Effector memory CD4-positive, alpha-beta T cell (primary cell): Measurements from ENCODE around the gene NUFIP2.

ENCODE experiments used
- DNase-seq, 3 donors: peaks; one replicate each; pipeline ENCODE4 v3.0.0-alpha.2; 2020
- H3K27ac ChIP-seq: 2 replicates; pipeline ENCODE4 v1.7.0; 2013; ENCODE audit warnings: mild to moderate bottlenecking, low read length, moderate library complexity; ENCODE audit not compliant: insufficient read depth, poor library complexity, severe bottlenecking
- H3K27me3 ChIP-seq: replicated peaks from 2 replicates; pipeline ENCODE4 v1.7.0; 2013; ENCODE audit warnings: mild to moderate bottlenecking, low read length; ENCODE audit not compliant: insufficient read depth, control insufficient read depth, poor library complexity, severe bottlenecking
- H3K36me3 ChIP-seq: 2 replicates; pipeline ENCODE4 v1.7.0; 2013; ENCODE audit warnings: mild to moderate bottlenecking, low read length, moderate library complexity; ENCODE audit not compliant: control insufficient read depth, insufficient read depth
- H3K4me1 ChIP-seq: 2 replicates; pipeline ENCODE4 v1.7.0; 2013; ENCODE audit warnings: low read length, mild to moderate bottlenecking; ENCODE audit not compliant: control insufficient read depth, insufficient read depth, poor library complexity, severe bottlenecking
- H3K4me3 ChIP-seq: 2 replicates; pipeline ENCODE4 v1.7.0; 2013; ENCODE audit warnings: low read length, low read depth, mild to moderate bottlenecking; ENCODE audit not compliant: insufficient read depth, poor library complexity, severe bottlenecking
- H3K9me3 ChIP-seq: 2 replicates; pipeline ENCODE4 v1.7.0; 2013; ENCODE audit warnings: mild to moderate bottlenecking, low read length, moderate library complexity; ENCODE audit not compliant: control insufficient read depth

NUFIP2 gene

DNA sequence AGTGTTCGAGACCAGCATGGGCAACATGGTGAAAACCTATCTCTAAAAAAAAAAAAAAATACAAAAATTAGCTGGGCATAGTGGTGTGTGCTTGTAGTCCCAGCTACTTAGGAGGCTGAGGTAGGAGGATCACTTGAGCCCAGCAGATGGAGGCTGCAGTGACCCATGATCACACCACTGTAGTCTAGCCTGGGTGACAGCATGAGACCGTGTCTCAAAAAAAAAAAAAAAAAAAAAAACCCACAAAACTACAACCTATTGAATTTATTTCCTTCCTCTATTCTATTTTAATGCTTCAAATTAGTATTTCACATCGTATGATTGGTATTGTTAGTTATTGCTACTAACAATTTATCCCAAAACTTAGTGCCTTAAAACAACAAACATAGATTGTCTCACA lies 9.4 kb upstream of the NUFIP2 start:
- Histone ChIP-seq H3K9me3 (no peaks in the 10 kb centered on the region), H3K36me3 (no peaks in the 10 kb centered on the region), H3K27ac (no peak overlapping the region), H3K4me3 (no peak overlapping the region), H3K4me1 (no peaks in the 10 kb centered on the region), H3K27me3 (no peaks in the 10 kb centered on the region)
- no peak for DNase-seq

DNA sequence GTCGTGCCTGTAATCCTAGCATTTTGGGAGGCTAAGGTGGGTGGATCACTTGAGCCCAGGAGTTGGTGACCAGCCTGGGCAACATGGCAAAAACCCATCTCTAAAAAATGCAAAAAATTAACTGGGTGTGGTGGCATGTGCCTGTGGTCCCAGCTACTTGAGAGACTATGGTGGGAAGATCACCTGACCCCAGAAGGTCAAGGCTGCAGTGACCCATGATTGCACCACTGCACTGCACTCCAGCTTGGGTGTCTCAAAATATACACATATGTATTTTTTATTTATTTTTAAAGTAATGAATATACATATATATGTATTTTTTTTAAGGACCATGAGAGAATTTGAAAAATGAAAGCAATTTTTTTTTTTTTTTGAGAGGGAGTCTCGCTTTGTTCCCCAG lies 5.1 kb upstream of the NUFIP2 start:
- Histone ChIP-seq H3K9me3 (no peaks in the 10 kb centered on the region), H3K36me3 (no peaks in the 10 kb centered on the region), H3K4me1 (no peaks in the 10 kb centered on the region), H3K27ac (no peak overlapping the region), H3K4me3 (no peak overlapping the region), H3K27me3 (no peaks in the 10 kb centered on the region)
- no peak for DNase-seq

DNA sequence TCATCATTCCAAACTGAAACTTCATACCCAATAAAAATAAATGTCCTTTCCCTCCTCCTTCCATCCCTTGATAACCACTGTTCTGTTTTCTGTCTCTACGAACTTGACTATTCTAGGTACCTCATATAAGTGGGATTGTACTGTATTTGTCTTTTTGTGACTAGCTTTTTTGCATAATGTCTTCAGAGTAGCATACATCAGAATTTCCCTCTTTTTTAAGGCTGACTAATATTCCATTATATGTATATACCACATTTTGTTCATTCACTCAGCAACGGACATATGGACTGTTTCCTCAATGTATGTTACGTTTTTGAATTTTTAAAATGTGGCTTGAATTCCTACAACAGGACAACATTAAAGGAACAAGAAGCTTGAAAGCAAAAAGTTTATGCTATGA lies 1.5 kb upstream of the NUFIP2 start:
- peaks cover 1% of the 10 kb centered on the region for H3K36me3 ChIP-seq
- H3K9me3 ChIP-seq = no peaks in the 10 kb centered on the region
- H3K4me1 ChIP-seq = peaks cover 8% of the 10 kb centered on the region
- no peak overlapping the region for H3K4me3 ChIP-seq
- H3K27ac ChIP-seq = no peak overlapping the region
- no peak for DNase-seq
- no peaks in the 10 kb centered on the region for H3K27me3 ChIP-seq

DNA sequence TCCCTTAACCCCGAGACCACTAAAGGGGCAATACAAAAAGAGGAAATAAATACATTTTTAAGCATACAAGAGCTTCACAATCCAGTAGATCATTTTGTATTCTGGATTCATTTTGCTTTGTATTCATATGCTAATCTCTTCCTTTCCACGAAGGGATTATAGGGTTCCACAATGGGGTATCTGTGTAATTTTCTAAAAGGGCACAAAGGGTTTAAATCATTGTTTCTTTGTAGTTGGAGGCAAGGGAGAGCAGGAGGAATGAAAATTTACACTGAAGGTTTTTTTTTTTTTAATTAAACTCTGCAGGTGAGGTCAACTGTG lies 592 bp upstream of the NUFIP2 start:
- no peak for DNase-seq
- Histone ChIP-seq H3K36me3 (peaks cover 7% of the 10 kb centered on the region), H3K4me3 (peak overlapping the region; percentile 94), H3K27ac (peak overlapping the region; percentile 83), H3K9me3 (no peaks in the 10 kb centered on the region), H3K27me3 (no peaks in the 10 kb centered on the region), H3K4me1 (peaks cover 16% of the 10 kb centered on the region)

DNA sequence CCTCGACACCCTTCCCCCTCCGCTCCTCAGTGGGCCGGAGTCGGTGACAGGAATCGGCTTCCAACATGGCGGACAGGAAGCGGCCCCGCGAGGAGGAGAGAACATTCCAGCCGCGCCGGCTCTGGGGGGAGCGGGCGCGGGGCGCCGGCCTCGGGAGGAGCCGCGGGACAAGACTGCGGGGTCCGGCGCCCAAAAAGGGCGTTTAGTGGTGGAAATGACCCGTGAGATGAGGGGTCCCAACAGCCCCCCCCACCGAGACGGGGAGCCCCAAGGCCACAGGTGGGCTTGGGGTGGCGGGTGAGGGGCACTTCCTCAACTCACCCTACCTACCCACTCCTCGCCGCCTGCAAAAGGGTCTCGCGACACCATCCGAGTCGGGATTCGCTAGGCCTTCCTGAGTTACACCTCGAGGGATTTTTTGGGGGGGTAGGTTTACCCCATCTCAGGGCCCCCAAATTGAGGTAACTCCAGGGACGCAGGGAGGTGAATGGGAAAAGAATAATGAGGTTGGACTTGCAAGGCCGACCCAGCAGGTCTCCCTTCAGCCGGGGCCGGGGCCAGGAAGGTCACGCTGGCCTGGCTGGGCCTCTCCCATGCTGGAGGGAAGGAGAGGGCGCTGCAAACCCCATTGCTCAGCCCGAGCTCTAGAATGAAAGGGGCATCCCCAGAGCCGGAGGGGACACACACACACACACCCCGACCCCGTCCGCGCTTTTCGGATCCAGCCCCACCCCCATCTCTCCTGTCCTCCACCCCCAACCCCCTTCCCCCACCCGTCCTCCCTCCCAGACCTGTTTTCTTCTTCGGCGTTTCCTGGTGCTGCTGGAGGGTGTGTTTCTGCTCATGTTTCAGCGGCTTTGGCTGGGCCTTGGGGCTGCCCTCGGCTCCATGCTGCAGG lies 707 bp downstream of the NUFIP2 start:
- H3K9me3 ChIP-seq = no peaks in the 10 kb centered on the region
- DNase-seq = peak; percentile 41 to 49 (median 41)
- peaks cover 21% of the 10 kb centered on the region for H3K4me1 ChIP-seq
- H3K4me3 ChIP-seq = peak overlapping the region; percentile 94
- H3K36me3 ChIP-seq = peaks cover 7% of the 10 kb centered on the region
- H3K27ac ChIP-seq = peak overlapping the region; percentile 90
- H3K27me3 ChIP-seq = no peaks in the 10 kb centered on the region

DNA sequence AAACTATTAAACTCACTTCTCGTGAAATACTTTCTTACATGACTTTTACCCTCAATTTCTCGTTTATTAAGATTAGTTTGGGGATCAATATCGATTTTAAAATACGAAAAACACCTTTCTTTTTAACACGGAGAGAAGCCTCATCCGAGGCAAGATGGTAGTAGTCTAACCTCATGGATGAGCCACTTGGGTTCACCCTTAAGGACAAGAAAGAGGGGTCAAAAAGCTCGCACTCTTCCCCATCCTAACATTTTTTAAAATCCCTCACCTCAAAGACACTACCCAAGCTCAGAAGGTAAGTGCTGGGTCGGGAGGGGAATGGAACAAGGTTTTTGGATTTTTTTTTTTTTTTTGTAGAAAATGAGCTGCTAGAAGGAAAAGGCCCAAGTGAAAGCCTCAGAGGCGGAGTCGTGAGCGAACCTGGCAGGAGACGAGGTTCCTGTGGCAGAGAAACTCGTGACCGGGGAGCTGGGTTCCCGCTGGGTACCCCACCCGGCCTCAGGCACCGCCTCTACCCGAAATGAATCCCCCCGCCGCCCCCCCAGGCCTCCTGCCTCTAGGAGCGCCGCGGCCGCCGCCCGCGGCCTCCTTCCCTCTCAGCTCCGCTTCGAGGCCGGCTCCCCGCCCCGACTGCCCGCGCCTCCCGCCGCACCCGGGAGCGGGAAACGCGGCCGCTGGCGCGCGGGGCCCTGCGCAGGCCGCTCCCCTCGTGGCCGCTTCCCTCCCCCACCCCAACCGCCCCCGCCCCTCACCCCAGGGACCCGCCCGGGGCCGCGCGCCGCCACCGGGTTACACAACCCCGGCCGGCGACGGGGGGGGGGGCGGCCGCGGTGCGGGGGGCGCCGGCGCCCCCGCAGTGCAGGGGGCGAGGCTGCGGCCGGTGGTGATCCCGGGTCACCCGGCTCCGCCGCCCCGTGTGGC lies 1.6 kb downstream of the NUFIP2 start:
- Histone ChIP-seq H3K27me3 (no peaks in the 10 kb centered on the region), H3K4me3 (peak overlapping the region; percentile 94), H3K36me3 (peaks cover 7% of the 10 kb centered on the region), H3K4me1 (peaks cover 21% of the 10 kb centered on the region), H3K27ac (peak overlapping the region; percentile 90), H3K9me3 (no peaks in the 10 kb centered on the region)
- DNase-seq = peak; percentile 30 to 49 (median 46)

DNA sequence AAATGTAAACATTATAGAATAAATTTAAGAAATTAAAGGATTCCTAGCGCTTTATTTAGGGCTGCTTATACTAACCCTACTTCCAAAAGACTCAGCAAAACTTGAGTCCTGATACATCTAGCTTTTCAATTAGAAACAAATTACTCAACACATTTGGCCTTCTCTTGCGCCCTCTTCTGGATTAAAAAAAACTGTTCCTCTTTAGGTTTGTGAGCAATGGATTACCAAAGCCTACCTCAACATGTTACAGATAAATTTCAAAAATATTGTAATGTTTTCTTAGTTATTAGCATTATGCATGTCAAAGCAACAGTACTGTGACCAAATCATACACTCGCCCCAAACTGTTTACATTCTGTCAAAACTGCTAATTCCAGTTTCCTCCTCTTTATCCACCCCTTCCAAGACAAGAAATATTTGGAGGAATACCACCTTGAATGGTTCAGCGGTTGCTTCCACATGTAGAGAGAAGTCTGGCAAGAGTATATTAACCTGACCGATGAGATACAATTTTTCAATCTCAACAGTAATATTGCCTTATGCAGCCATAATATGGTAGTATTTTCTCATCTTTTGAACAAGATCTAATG lies 2.7 kb downstream of the NUFIP2 start:
- Histone ChIP-seq H3K4me1 (peaks cover 21% of the 10 kb centered on the region), H3K9me3 (no peaks in the 10 kb centered on the region), H3K27me3 (no peaks in the 10 kb centered on the region), H3K4me3 (peak overlapping the region; percentile 55), H3K36me3 (peaks cover 17% of the 10 kb centered on the region), H3K27ac (peak overlapping the region; percentile 90)
- no peak for DNase-seq

DNA sequence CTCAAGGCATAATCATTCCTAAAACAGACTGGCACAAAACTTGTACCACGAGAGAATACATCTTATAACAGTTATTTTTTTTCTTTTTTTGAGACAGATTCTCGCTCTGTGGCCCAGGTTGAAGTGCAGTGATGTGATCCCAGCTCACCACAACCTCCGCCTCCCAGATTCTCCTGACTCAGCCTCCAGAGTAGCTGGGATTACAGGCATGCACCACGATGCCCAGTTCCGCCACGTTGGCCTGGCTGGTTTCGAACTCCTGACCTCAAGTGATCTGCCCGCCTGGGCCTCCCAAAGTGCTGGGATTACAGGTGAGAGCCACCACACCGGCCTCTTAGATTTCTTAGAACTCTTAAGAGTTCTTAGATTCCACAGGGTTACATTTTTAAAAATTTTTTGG lies 4.1 kb downstream of the NUFIP2 start:
- DNase-seq = no peak
- H3K4me1 ChIP-seq = peaks cover 21% of the 10 kb centered on the region
- H3K36me3 ChIP-seq = peaks cover 24% of the 10 kb centered on the region
- H3K9me3 ChIP-seq = no peaks in the 10 kb centered on the region
- no peak overlapping the region for H3K4me3 ChIP-seq
- no peaks in the 10 kb centered on the region for H3K27me3 ChIP-seq
- no peak overlapping the region for H3K27ac ChIP-seq

DNA sequence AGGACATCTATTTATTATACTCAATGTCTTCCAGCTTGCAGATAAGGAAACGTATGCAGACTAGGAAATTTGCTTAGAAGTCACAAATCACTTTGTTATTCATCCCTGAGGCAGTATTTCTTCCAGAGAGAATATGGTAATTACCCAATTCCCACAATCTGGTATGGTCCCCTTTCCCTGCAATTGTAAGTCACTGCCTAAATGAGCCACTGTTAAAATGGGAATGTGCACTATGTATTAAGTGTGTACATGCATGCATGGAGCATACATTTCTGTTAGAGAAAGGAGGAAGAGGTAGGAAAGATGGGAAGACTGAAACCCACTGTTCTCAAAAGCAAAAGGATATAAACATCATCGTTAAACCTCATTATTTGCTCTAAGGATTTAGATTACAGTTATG lies 10.0 kb downstream of the NUFIP2 start:
- Histone ChIP-seq H3K4me1 (peaks cover 11% of the 10 kb centered on the region), H3K4me3 (no peak overlapping the region), H3K36me3 (peaks cover 51% of the 10 kb centered on the region), H3K27me3 (no peaks in the 10 kb centered on the region), H3K27ac (no peak overlapping the region), H3K9me3 (no peaks in the 10 kb centered on the region)
- DNase-seq = no peak
